ENCODE measurements around the gene TRABD2B.

DNA sequence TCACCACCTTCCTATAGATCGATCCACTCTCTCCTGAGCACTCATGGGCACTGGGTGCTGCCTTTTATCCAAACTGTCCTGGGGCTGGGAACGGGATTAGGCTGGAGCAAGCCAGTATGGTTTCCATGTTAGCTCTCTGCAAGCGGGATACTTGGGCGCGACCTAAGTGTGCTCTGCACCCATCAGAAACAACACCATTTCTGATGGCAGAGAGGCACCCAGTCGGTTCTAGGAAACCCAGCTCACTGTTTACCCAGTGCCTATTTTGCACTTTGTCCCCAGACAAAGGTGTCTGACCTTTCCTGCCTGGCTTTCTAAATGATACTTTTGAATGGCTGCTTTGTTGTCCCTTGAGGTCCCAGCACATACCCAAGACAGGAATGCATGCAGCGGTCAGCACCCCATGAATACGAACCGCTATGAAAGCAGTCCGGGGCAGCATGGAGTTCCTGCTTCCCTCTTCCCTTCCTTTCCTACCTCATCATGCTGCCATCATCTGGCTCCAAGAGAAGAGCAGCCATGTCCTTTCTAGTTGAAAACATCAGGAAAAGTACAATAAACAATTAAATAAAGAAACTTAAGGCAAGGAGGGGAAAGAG lies 83.9 kb downstream of the TRABD2B start:
- TF ChIP-seq, protein P1, sequence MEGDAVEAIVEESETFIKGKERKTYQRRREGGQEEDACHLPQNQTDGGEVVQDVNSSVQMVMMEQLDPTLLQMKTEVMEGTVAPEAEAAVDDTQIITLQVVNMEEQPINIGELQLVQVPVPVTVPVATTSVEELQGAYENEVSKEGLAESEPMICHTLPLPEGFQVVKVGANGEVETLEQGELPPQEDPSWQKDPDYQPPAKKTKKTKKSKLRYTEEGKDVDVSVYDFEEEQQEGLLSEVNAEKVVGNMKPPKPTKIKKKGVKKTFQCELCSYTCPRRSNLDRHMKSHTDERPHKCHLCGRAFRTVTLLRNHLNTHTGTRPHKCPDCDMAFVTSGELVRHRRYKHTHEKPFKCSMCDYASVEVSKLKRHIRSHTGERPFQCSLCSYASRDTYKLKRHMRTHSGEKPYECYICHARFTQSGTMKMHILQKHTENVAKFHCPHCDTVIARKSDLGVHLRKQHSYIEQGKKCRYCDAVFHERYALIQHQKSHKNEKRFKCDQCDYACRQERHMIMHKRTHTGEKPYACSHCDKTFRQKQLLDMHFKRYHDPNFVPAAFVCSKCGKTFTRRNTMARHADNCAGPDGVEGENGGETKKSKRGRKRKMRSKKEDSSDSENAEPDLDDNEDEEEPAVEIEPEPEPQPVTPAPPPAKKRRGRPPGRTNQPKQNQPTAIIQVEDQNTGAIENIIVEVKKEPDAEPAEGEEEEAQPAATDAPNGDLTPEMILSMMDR (IDR thresholded peaks at IDR 0.05), result no peak
- TF ChIP-seq POLR2A (IDR thresholded peaks at IDR 0.05) (no peak), POLR2AphosphoS5 (IDR thresholded peaks at IDR 0.05) (no peak), EP300 (IDR thresholded peaks at IDR 0.05) (no peak)
